IPS-18c (cell line): Measurements from ENCODE around the gene PALD1.

ENCODE experiments used
- H3K4me3 ChIP-seq: 2 replicates; pipeline ENCODE4 v1.7.0; 2013; ENCODE audit warnings: low read depth, mild to moderate bottlenecking, low read length, moderate library complexity; ENCODE audit not compliant: insufficient read depth
- H3K9me3 ChIP-seq: one replicate; pipeline ENCODE4 v1.6.1; 2013; ENCODE audit warnings: mild to moderate bottlenecking, low read length, moderate library complexity; ENCODE audit not compliant: control insufficient read depth, insufficient read depth

PALD1 gene

GRCh38 chr10:70495691-70496261 lies 17.2 kb downstream of the PALD1 start:
- Histone ChIP-seq H3K4me3 (no peak overlapping the region), H3K9me3 (no peaks in the 10 kb centered on the region)

- Histone ChIP-seq H3K9me3 (no peaks in the 10 kb centered on the region), H3K4me3 (no peak overlapping the region)
These were observed 18.0 kb downstream of the PALD1 start for GRCh38 chr10:70496341-70497119.

GRCh38 chr10:70497120-70497545 lies 18.6 kb downstream of the PALD1 start:
- no peaks in the 10 kb centered on the region for H3K9me3 ChIP-seq
- no peak overlapping the region for H3K4me3 ChIP-seq

- no peaks in the 10 kb centered on the region for H3K9me3 ChIP-seq
- no peak overlapping the region for H3K4me3 ChIP-seq
These were observed 20.6 kb downstream of the PALD1 start for GRCh38 chr10:70498970-70499835.

GRCh38 chr10:70499836-70500167 lies 21.2 kb downstream of the PALD1 start:
- Histone ChIP-seq H3K9me3 (no peaks in the 10 kb centered on the region), H3K4me3 (no peak overlapping the region)

- H3K4me3 ChIP-seq, result no peak overlapping the region
- no peaks in the 10 kb centered on the region for H3K9me3 ChIP-seq
These were observed 21.8 kb downstream of the PALD1 start for GRCh38 chr10:70500368-70500767.

- no peak overlapping the region for H3K4me3 ChIP-seq
- no peaks in the 10 kb centered on the region for H3K9me3 ChIP-seq
These were observed 22.3 kb downstream of the PALD1 start for GRCh38 chr10:70500812-70501301.

GRCh38 chr10:70502406-70502805 lies 23.8 kb downstream of the PALD1 start:
- H3K9me3 ChIP-seq, result no peaks in the 10 kb centered on the region
- H3K4me3 ChIP-seq, result no peak overlapping the region

GRCh38 chr10:70503776-70504175 lies 25.2 kb downstream of the PALD1 start:
- no peak overlapping the region for H3K4me3 ChIP-seq
- peaks cover 3% of the 10 kb centered on the region for H3K9me3 ChIP-seq

- peaks cover 3% of the 10 kb centered on the region for H3K9me3 ChIP-seq
- H3K4me3 ChIP-seq, result no peak overlapping the region
These were observed 26.2 kb downstream of the PALD1 start for GRCh38 chr10:70504521-70505358.

GRCh38 chr10:70505908-70506307 lies 27.3 kb downstream of the PALD1 start:
- Histone ChIP-seq H3K4me3 (no peak overlapping the region), H3K9me3 (peaks cover 3% of the 10 kb centered on the region)

GRCh38 chr10:70507966-70508365 lies 29.4 kb downstream of the PALD1 start:
- Histone ChIP-seq H3K9me3 (peaks cover 3% of the 10 kb centered on the region), H3K4me3 (no peak overlapping the region)

- no peak overlapping the region for H3K4me3 ChIP-seq
- peaks cover 3% of the 10 kb centered on the region for H3K9me3 ChIP-seq
These were observed 30.6 kb downstream of the PALD1 start for GRCh38 chr10:70508912-70509756.

- H3K4me3 ChIP-seq, result no peak overlapping the region
These were observed 31.2 kb downstream of the PALD1 start for GRCh38 chr10:70509757-70510147.

GRCh38 chr10:70510453-70510852 lies 31.9 kb downstream of the PALD1 start:
- H3K4me3 ChIP-seq, result no peak overlapping the region
- H3K9me3 ChIP-seq, result peaks cover 3% of the 10 kb centered on the region

More at GRCh38 chr10:70509757-70510147, 31.2 kb downstream of the PALD1 start:
- peaks cover 3% of the 10 kb centered on the region for H3K9me3 ChIP-seq

GRCh38 chr10:70510904-70511303 lies 32.3 kb downstream of the PALD1 start:
- H3K9me3 ChIP-seq, result peaks cover 3% of the 10 kb centered on the region
- H3K4me3 ChIP-seq, result no peak overlapping the region
